ENCODE results near the gene TYW1.
"Not testable (repeated sequence)": the region's sequence is repeated elsewhere in the genome, so short reads cannot be mapped to it uniquely, and the experiment has no call there.

Gene TYW1

GRCh38 chr7:67248364-67248763, 251.7 kb downstream of the TYW1 start:
- H3K27me3 ChIP-seq (ENCODE audit: low read length); H3F3A ChIP-seq (ENCODE audit: insufficient read depth); H2AFZ ChIP-seq (ENCODE audit: low read depth, low read length, severe bottlenecking); H3K4me3 ChIP-seq (ENCODE audit: insufficient read depth, low read length, poor library complexity, severe bottlenecking); H3K79me2 ChIP-seq (ENCODE audit: insufficient read depth, low read length); H3K4me2 ChIP-seq (ENCODE audit: low read depth, low read length, poor library complexity, severe bottlenecking); H3K9me2 ChIP-seq (replicated peaks; ENCODE audit: insufficient read depth, low read length); H3K9me3 ChIP-seq (ENCODE audit: insufficient read depth, low read length); H4K20me1 ChIP-seq (ENCODE audit: low read depth, low read length); H3K36me3 ChIP-seq (ENCODE audit: low read length); H3K9ac ChIP-seq (ENCODE audit: low read length); H3K27ac ChIP-seq (ENCODE audit: low read depth, low read length): not testable (repeated sequence)

GRCh38 chr7:67251986-67252558, 255.4 kb downstream of the TYW1 start:
- no peak overlapping the region for H3K4me2 ChIP-seq (ENCODE audit: low read depth, low read length, poor library complexity, severe bottlenecking)
- H3K9me2 ChIP-seq (replicated peaks; ENCODE audit: insufficient read depth, low read length) = no peaks in the 10 kb centered on the region
- H3K9me3 ChIP-seq (ENCODE audit: insufficient read depth, low read length) = no peaks in the 10 kb centered on the region
- no peak overlapping the region for H3K4me3 ChIP-seq (ENCODE audit: insufficient read depth, low read length, poor library complexity, severe bottlenecking)
- H4K20me1 ChIP-seq (ENCODE audit: low read depth, low read length) = no peaks in the 10 kb centered on the region
- no peak overlapping the region for H3K27ac ChIP-seq (ENCODE audit: low read depth, low read length)
- no peaks in the 10 kb centered on the region for H3K36me3 ChIP-seq (ENCODE audit: low read length)
- no peaks in the 10 kb centered on the region for H3K79me2 ChIP-seq (ENCODE audit: insufficient read depth, low read length)
- no peaks in the 10 kb centered on the region for H3K27me3 ChIP-seq (ENCODE audit: low read length)
- H3F3A ChIP-seq (ENCODE audit: insufficient read depth) = no peaks in the 10 kb centered on the region
- H3K9ac ChIP-seq (ENCODE audit: low read length) = no peak overlapping the region
- H2AFZ ChIP-seq (ENCODE audit: low read depth, low read length, severe bottlenecking) = no peak overlapping the region
- TF ChIP-seq CTCF (IDR thresholded peaks at IDR 0.05; ENCODE audit: insufficient read depth, low read length, poor library complexity, severe bottlenecking) (no peak), EZH2phosphoT487 (conservative IDR thresholded peaks at IDR 0.05; ENCODE audit: low read length) (no peak)

GRCh38 chr7:67255076-67255475, 258.4 kb downstream of the TYW1 start:
- not testable (repeated sequence) for H3K9me2 ChIP-seq (replicated peaks; ENCODE audit: insufficient read depth, low read length); H3K4me3 ChIP-seq (ENCODE audit: insufficient read depth, low read length, poor library complexity, severe bottlenecking); H3K9me3 ChIP-seq (ENCODE audit: insufficient read depth, low read length); H4K20me1 ChIP-seq (ENCODE audit: low read depth, low read length); H3K4me2 ChIP-seq (ENCODE audit: low read depth, low read length, poor library complexity, severe bottlenecking); H3K27ac ChIP-seq (ENCODE audit: low read depth, low read length); H3F3A ChIP-seq (ENCODE audit: insufficient read depth); H3K79me2 ChIP-seq (ENCODE audit: insufficient read depth, low read length); H3K9ac ChIP-seq (ENCODE audit: low read length); H2AFZ ChIP-seq (ENCODE audit: low read depth, low read length, severe bottlenecking); H3K27me3 ChIP-seq (ENCODE audit: low read length); H3K36me3 ChIP-seq (ENCODE audit: low read length)

GRCh38 chr7:67257779-67258178, 261.1 kb downstream of the TYW1 start:
- not testable (repeated sequence) for H3K79me2 ChIP-seq (ENCODE audit: insufficient read depth, low read length); H3F3A ChIP-seq (ENCODE audit: insufficient read depth); H3K4me2 ChIP-seq (ENCODE audit: low read depth, low read length, poor library complexity, severe bottlenecking); H3K9ac ChIP-seq (ENCODE audit: low read length); H3K9me3 ChIP-seq (ENCODE audit: insufficient read depth, low read length); H3K27me3 ChIP-seq (ENCODE audit: low read length); H3K27ac ChIP-seq (ENCODE audit: low read depth, low read length); H2AFZ ChIP-seq (ENCODE audit: low read depth, low read length, severe bottlenecking); H3K36me3 ChIP-seq (ENCODE audit: low read length); H3K9me2 ChIP-seq (replicated peaks; ENCODE audit: insufficient read depth, low read length); H3K4me3 ChIP-seq (ENCODE audit: insufficient read depth, low read length, poor library complexity, severe bottlenecking); H4K20me1 ChIP-seq (ENCODE audit: low read depth, low read length)

GRCh38 chr7:67259363-67259762, 262.7 kb downstream of the TYW1 start:
- not testable (repeated sequence) for H3K9me3 ChIP-seq (ENCODE audit: insufficient read depth, low read length); H3K4me3 ChIP-seq (ENCODE audit: insufficient read depth, low read length, poor library complexity, severe bottlenecking); H3K79me2 ChIP-seq (ENCODE audit: insufficient read depth, low read length); H3K9me2 ChIP-seq (replicated peaks; ENCODE audit: insufficient read depth, low read length); H4K20me1 ChIP-seq (ENCODE audit: low read depth, low read length); H3K4me2 ChIP-seq (ENCODE audit: low read depth, low read length, poor library complexity, severe bottlenecking); H2AFZ ChIP-seq (ENCODE audit: low read depth, low read length, severe bottlenecking); H3K36me3 ChIP-seq (ENCODE audit: low read length); H3K27ac ChIP-seq (ENCODE audit: low read depth, low read length); H3K9ac ChIP-seq (ENCODE audit: low read length); H3K27me3 ChIP-seq (ENCODE audit: low read length); H3F3A ChIP-seq (ENCODE audit: insufficient read depth)

GRCh38 chr7:67260166-67260586, 263.5 kb downstream of the TYW1 start:
- not testable (repeated sequence) for H3K9me2 ChIP-seq (replicated peaks; ENCODE audit: insufficient read depth, low read length); H3K36me3 ChIP-seq (ENCODE audit: low read length); H2AFZ ChIP-seq (ENCODE audit: low read depth, low read length, severe bottlenecking); H3K27ac ChIP-seq (ENCODE audit: low read depth, low read length); H3K9me3 ChIP-seq (ENCODE audit: insufficient read depth, low read length); H3K4me2 ChIP-seq (ENCODE audit: low read depth, low read length, poor library complexity, severe bottlenecking); H3F3A ChIP-seq (ENCODE audit: insufficient read depth); H3K9ac ChIP-seq (ENCODE audit: low read length); H3K79me2 ChIP-seq (ENCODE audit: insufficient read depth, low read length); H3K27me3 ChIP-seq (ENCODE audit: low read length); H3K4me3 ChIP-seq (ENCODE audit: insufficient read depth, low read length, poor library complexity, severe bottlenecking); H4K20me1 ChIP-seq (ENCODE audit: low read depth, low read length)

- not testable (repeated sequence) for H3K4me2 ChIP-seq (ENCODE audit: low read depth, low read length, poor library complexity, severe bottlenecking); H3K4me3 ChIP-seq (ENCODE audit: insufficient read depth, low read length, poor library complexity, severe bottlenecking); H3F3A ChIP-seq (ENCODE audit: insufficient read depth); H3K79me2 ChIP-seq (ENCODE audit: insufficient read depth, low read length); H2AFZ ChIP-seq (ENCODE audit: low read depth, low read length, severe bottlenecking); H3K27ac ChIP-seq (ENCODE audit: low read depth, low read length); H3K9me2 ChIP-seq (replicated peaks; ENCODE audit: insufficient read depth, low read length); H3K9me3 ChIP-seq (ENCODE audit: insufficient read depth, low read length); H3K36me3 ChIP-seq (ENCODE audit: low read length); H4K20me1 ChIP-seq (ENCODE audit: low read depth, low read length); H3K9ac ChIP-seq (ENCODE audit: low read length); H3K27me3 ChIP-seq (ENCODE audit: low read length)
Observed at GRCh38 chr7:67264000-67264399, 267.4 kb downstream of the TYW1 start.
